Fibroblast of skin of abdomen (primary cell): ENCODE results near the gene GPC3.

ENCODE experiments used
- DNase-seq: peaks from one replicate; pipeline ENCODE4 v3.0.0-alpha.2; 2013

Gene GPC3

DNA sequence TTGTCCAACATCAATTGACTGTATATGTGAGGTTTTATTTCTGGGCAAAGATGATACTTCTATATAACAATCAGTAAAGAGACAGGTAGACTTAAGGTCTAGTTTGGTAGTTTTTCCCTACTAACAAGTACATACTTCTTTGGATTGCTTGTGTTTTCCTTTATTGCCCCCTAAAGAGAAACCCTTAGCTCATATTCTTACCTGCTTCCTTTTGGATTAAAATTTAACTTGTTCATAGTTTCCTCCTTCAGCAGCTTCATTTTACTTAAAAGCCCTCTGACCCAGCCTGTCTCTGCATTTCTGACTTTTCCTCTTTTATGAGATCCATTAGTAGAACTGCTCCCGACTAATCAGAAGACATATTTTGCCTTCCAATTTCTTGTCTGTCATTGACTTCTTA is 494.4 kb downstream of the GPC3 start:
- no peak for DNase-seq
